Loucy (cell line): ENCODE data around the gene SEMA3D.

Experiments
- CTCF ChIP-seq: fragments of 200-600 bp; sonication (generic); conservative IDR thresholded peaks from 2 replicates; pipeline ENCODE4 v1.5.1; 2014; ENCODE audit warnings: mild to moderate bottlenecking, antibody characterized with exemption, low read length
- EZH2phosphoT487 ChIP-seq: fragments of 200-600 bp; IDR thresholded peaks from 2 replicates; pipeline ENCODE4 v1.6.1; 2018; ENCODE audit warnings: antibody characterized with exemption, mild to moderate bottlenecking, moderate library complexity, borderline replicate concordance

- TF ChIP-seq CTCF (no peak), EZH2phosphoT487 (no peak)
These were observed 187.4 kb downstream of the SEMA3D start for GRCh38 chr7:84999450-84999849.
